Neutrophil (primary cell): ENCODE results near the gene RHBDL1.

ENCODE experiments used
- H3K27ac ChIP-seq: fragments of 200-600 bp; sonication (generic); 2 replicates; pipeline ENCODE4 v1.5.1; 2016; ENCODE audit warnings: mild to moderate bottlenecking, moderate library complexity
- H3K27me3 ChIP-seq: fragments of 200-600 bp; sonication (generic); 2 replicates; pipeline ENCODE4 v1.6.0; 2016; ENCODE audit warnings: mild to moderate bottlenecking
- H3K36me3 ChIP-seq: fragments of 200-600 bp; sonication (generic); 2 replicates; pipeline ENCODE4 v1.5.1; 2017
- H3K4me1 ChIP-seq, 2 experiments: fragments of 200-600 bp in 1 of 2; sonication (generic) in 1 of 2; 1 replicate in 1 of 2; 2 replicates in 1 of 2; pipeline versions ENCODE4 v1.5.1 to v1.6.1; 2013 to 2016; ENCODE audit warnings: low read depth in 1 of 2, low read length in 1 of 2, mild to moderate bottlenecking in 1 of 2, moderate library complexity in 1 of 2; ENCODE audit not compliant: control insufficient read depth in 1 of 2, insufficient read depth in 1 of 2
- H3K4me3 ChIP-seq, 2 experiments: fragments of 200-600 bp in 1 of 2; sonication (generic) in 1 of 2; 1 replicate in 1 of 2; 2 replicates in 1 of 2; pipeline ENCODE4 v1.5.1; 2013 to 2016; ENCODE audit warnings: low read depth in 1 of 2, low read length in 1 of 2, mild to moderate bottlenecking in 1 of 2, moderate library complexity in 1 of 2
- H3K9me3 ChIP-seq: fragments of 200-600 bp; sonication (generic); 2 replicates; pipeline ENCODE4 v1.5.1; 2016
- CTCF ChIP-seq: fragments of 200-600 bp; sonication (generic); IDR thresholded peaks from 2 replicates; pipeline ENCODE4 v1.5.1; 2016; ENCODE audit warnings: antibody characterized with exemption

RHBDL1 gene

GRCh38 chr16:631808-632358 is 43.6 kb upstream of the RHBDL1 start:
- Histone ChIP-seq H3K27me3 (peaks cover 25% of the 10 kb centered on the region), H3K4me1 (peaks cover 7 to 15% of the 10 kb centered on the region in 2 experiments), H3K9me3 (no peaks in the 10 kb centered on the region), H3K36me3 (peaks cover 36% of the 10 kb centered on the region), H3K27ac (no peak overlapping the region), H3K4me3 (no peak overlapping the region)
- TF ChIP-seq CTCF, result no peak

- TF ChIP-seq CTCF, result no peak
- Histone ChIP-seq H3K36me3 (peaks cover 28% of the 10 kb centered on the region), H3K27ac (no peak overlapping the region), H3K4me3 (no peak overlapping the region), H3K4me1 (peaks cover 13 to 23% of the 10 kb centered on the region in 2 experiments), H3K27me3 (peaks cover 25% of the 10 kb centered on the region), H3K9me3 (no peaks in the 10 kb centered on the region)
These were observed 42.8 kb upstream of the RHBDL1 start for GRCh38 chr16:632486-633335.

- no peak overlapping the region for H3K4me3 ChIP-seq
- H3K27me3 ChIP-seq, result peaks cover 25% of the 10 kb centered on the region
- peaks cover 14 to 24% of the 10 kb centered on the region in 2 experiments for H3K4me1 ChIP-seq
- peaks cover 20% of the 10 kb centered on the region for H3K36me3 ChIP-seq
- TF ChIP-seq CTCF, result no peak
- no peak overlapping the region for H3K27ac ChIP-seq
- no peaks in the 10 kb centered on the region for H3K9me3 ChIP-seq
These were observed 42.0 kb upstream of the RHBDL1 start for GRCh38 chr16:633336-634050.

DNA sequence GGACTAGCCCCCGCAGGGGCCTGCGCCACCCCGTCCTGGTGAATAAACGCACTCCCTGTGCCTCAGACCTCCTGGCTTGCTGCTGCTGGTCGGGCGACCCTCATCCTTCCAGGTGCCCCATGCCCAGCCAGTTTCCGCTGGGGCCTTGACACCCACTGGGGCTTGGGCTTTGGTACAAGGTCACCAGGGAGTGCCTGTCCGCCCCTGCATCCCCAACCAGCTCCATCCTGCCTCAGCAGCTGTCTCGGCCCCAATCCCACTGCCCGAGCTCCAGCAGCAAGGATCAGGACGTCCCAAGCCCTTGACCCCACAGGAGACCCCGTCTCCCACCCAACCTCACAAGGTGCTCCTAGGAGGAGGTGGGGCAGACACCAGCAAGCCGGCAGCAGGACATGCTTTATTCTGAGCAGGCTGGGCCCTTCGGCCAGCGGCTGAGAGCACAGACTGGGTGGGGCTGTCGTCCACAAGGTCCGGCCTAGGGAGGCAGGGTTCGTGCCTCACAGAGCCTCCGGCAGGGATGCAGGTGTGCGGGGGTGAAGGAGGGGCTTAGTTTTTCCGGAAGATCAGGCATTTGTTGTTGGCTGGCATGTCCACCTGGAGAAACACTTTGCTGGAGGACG is 41.3 kb upstream of the RHBDL1 start:
- no peak overlapping the region for H3K27ac ChIP-seq
- no peak for TF ChIP-seq CTCF
- H3K27me3 ChIP-seq, result peaks cover 25% of the 10 kb centered on the region
- no peak overlapping the region for H3K4me3 ChIP-seq
- peaks cover 14 to 24% of the 10 kb centered on the region in 2 experiments for H3K4me1 ChIP-seq
- H3K36me3 ChIP-seq, result peaks cover 13% of the 10 kb centered on the region
- no peaks in the 10 kb centered on the region for H3K9me3 ChIP-seq

DNA sequence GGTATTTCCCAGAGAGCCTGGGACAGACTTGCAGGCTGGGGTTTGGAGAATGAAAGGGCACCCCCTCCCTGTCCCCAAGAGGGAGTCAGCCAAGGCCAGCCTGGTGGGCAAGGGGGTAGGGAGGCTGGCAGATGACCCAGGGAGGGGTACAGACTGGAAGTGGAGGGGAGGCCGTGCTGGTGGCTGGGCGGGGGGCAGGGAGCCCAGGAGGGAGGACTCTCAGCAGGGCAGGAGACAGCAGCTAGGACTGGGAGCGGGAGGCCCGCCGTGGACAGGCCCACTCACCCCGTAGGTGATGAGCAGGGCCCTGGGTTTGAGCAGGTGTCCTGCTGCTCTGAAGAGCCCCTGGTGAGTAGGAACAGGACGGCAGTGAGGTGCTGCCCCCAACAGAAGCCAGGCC is 40.5 kb upstream of the RHBDL1 start:
- H3K4me1 ChIP-seq, result peaks cover 14 to 24% of the 10 kb centered on the region in 2 experiments
- H3K36me3 ChIP-seq, result peaks cover 8% of the 10 kb centered on the region
- H3K4me3 ChIP-seq, result no peak overlapping the region
- no peaks in the 10 kb centered on the region for H3K9me3 ChIP-seq
- peaks cover 24% of the 10 kb centered on the region for H3K27me3 ChIP-seq
- no peak overlapping the region for H3K27ac ChIP-seq
- TF ChIP-seq CTCF, result no peak
